Endothelial cell of hepatic sinusoid (primary cell): ENCODE data around the gene NUP210.

Source experiments
- in situ Hi-C: cut with HindIII; loops from 2 replicates; pipeline ENCODE4 v1.10.0; 2017; ENCODE audit warnings: low sequenced_read_pairs

Gene NUP210

GRCh38 chr3:13332158-13332557 lies 88.0 kb downstream of the NUP210 start:
- in situ Hi-C loops = no loop called here

DNA sequence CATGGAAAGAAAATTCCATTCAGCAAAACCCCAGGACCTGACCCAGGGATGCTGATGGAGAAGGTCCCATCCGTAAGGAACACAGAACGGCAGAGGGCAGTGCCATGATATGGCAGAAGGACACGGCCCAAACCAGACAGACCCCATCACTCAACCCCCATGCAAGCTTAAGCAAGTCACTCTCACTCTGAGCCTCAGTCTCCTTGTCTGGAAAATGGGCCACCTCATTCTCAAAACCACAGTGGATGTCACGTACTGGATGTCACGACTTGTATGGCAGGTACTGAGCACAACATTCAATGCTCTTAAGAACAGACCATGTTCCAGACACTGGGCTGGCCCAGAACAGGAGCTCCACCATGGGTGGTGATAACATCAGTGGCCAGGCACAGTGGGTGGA lies 90.4 kb downstream of the NUP210 start:
- in situ Hi-C loops = loop anchor here (5.0 kb wide), 1 partner anchor 88 kb away; no protein-coding TSS in a partner anchor

GRCh38 chr3:13325892-13326443 lies 94.2 kb downstream of the NUP210 start:
- in situ Hi-C loops = loop anchor here (5.0 kb wide), 1 partner anchor 91 kb away; no protein-coding TSS in a partner anchor

GRCh38 chr3:13324835-13325501 lies 95.2 kb downstream of the NUP210 start:
- in situ Hi-C loops = loop anchor here (5.0 kb wide), 1 partner anchor 92 kb away; no protein-coding TSS in a partner anchor

DNA sequence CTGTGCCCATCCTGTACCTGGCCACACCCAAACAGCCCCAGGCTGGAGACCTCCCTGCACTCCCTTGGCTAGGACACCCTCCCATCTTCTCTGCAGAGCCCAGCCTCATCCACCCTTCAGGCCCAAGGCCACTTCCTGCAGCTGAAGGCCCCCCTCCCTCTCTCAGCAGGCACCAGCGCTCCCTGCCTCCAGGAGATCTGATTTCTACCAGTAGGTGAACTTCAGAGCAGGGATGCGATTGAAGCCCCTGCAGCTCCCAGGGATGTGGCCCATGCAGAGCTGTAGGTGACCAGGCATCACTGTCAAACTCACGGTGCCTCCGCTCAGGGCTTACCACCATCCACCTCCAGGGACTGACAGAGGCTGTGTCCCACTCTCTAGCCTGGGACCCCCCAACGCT lies 96.3 kb downstream of the NUP210 start:
- in situ Hi-C loops = no loop called here

DNA sequence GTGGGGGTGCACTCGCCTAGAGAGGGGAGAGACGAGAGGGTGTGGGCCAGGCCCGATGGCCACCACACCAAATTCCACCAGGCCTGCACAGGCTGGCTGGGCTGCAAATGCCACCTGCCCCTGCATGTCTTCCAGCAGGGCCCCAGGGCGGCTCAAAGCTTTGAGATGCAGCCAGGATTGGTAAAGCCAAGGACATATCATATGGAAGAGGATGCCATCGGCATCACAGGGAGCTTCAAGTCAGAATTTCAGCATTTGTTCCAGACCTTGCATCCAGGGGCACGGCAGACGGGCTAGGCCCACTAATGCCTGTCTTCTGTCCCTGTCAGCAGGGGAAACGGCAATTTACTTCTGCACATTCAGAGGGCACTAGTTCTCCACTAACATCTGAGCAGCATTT lies 97.8 kb downstream of the NUP210 start:
- in situ Hi-C loops = no loop called here

DNA sequence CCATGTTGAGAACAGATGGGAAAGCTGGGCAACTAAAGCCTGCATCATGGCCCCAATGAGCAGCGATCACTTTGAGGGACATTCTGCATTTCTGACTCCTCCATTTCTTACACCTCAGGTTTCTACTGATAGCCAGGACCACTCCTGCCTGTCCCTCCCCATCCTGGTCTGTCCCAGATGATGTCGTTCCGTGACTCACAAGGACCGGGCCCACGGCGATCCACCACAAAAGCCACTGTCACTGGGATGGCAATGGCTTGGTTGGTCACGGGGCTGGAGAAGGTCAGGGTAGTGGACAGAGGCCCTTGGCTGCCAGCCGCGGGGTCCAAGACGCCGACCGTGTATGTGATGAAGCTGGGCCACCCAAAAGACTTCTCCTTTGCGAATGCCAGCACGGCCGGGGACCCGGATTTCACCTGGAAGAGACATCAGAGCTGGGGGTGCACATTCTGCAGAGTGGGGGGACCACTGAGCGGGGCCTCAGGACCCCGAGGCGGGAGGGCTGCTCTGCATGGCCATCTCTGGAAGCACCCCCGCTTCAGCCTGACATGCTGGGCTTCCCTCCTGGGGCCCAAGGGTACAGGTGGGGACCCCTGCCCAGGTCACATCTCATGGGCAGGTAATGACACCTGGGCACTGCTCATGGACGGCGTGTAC lies 100.4 kb downstream of the NUP210 start:
- in situ Hi-C loops = no loop called here

DNA sequence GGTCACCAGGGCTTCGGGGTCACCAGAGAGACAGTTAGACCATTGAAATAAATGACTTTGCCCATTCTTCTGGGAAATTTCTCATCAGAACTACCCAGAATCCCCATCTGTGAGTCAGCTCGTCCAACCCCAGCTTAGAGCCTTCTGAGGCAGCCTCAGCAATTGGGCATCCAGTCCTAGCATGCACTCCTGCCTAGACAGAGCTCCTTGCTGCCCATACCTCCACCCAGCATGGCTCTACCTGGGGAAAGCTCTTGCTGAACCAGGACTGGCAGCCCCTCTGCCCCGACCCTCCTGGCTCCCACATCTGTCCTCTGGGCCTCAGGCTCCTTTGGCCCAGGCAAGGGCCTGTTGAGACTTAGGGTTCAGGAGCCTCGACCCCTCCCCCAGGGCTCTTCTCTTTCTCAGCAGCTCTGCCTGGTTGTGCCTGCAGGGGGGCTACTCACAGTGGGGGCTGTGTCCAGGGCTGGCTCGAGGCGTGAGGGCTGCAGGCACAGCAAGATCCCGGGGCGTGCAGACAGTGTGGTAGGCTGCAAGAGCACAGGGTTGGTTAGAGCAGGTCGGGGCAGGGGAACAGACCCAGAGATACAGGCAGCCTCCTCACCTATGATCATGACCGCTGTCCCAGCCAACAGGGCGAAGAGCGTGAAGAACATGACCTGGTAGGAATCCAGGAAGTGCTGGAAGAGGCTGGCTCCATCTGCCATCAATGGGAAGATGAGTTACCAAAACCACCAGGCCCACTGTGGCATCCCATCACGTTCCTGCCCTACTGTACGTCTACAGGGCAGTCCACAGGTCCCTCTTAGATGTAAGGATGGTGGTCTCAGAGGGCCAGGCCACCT lies 101.3 kb downstream of the NUP210 start:
- in situ Hi-C loops = no loop called here

- in situ Hi-C loops = no loop called here
Observed at GRCh38 chr3:13317596-13318320, 102.4 kb downstream of the NUP210 start.

GRCh38 chr3:13316603-13317002 lies 103.5 kb downstream of the NUP210 start:
- in situ Hi-C loops = no loop called here

DNA sequence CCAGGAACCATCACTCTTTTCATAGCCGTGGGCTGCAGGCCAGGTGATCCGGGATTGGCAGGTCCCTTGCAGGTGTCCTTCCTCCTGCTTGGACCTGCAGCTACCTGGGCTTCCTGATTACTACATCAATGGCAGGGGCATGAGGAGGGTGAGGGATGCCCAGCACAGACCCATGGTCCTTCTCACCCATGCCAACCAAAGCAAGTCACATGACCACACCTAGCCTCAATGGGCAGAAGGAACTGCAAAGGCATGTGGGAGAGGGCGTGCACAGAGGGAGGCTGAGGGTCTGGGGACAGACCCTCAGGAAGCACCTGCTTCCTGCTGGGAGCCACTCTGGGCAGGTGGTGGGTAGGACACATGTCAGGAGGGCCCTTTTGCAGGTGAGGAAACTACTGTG lies 105.2 kb downstream of the NUP210 start:
- in situ Hi-C loops = no loop called here

DNA sequence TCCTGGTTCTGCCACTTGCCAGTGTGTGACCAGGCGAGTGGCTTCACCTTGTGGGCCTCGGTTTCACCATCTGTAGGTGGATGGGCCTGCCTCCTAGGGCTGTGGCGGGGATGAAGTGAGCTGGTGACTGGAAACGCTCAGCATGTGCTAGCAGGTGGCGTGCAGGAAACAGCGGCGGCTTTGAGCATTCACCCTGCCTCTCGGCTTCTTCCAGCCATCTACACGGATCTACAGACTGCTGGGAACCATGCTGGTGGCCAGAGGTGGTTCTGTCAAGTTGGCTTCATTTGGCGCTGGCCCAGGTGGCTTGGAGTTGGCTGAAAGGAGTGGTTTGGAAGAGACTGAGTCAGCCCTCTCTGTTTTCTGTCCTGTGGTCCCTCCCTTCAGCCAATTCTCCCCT lies 106.3 kb downstream of the NUP210 start:
- in situ Hi-C loops = no loop called here

- in situ Hi-C loops = no loop called here
Observed at GRCh38 chr3:13309004-13309403, 111.1 kb downstream of the NUP210 start.

- in situ Hi-C loops = no loop called here
Observed at GRCh38 chr3:13308380-13308801, 111.7 kb downstream of the NUP210 start.

GRCh38 chr3:13307041-13307440 lies 113.1 kb downstream of the NUP210 start:
- in situ Hi-C loops = no loop called here

- in situ Hi-C loops = no loop called here
Observed at GRCh38 chr3:13305623-13306022, 114.5 kb downstream of the NUP210 start.

GRCh38 chr3:13303410-13303809 lies 116.7 kb downstream of the NUP210 start:
- in situ Hi-C loops = no loop called here

- in situ Hi-C loops = no loop called here
Observed at GRCh38 chr3:13301286-13301987, 118.7 kb downstream of the NUP210 start.

DNA sequence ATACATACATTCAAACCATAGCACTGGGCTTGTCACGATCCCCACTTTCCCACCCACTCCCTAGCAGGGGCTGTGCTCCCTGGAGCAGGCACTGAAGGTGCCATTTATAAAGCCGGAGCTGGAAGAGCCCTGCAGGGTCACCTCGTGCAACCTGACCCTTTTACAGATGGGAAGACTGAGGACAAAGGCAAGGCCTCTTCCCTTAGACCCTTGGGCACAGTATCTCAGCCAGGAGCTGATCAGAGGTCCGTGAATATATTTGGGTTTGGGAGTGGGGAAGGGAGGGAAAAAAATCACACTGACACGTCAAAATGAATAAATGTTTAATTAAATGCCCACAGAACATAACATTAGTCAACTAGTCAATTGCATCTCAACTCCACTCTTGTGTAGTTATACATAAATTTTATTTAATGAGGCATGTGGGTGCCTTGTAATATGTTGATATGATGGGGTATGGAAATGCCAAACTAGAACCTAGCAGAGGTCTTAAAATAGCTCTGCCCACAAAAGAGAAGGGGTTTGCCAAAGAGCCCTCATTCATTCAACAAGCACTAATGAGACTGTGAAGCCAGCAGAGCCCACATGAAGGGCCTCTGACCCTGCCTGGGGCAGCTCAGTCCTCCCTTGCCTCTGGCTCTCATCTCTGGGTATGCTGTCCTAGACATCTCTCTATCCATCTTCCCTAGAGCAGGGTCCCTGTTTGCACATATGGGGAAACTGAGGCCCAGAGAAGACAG lies 119.4 kb downstream of the NUP210 start:
- in situ Hi-C loops = no loop called here
